ENCODE data around the gene KLF4.
"Not testable (repeated sequence)": the region's sequence is repeated elsewhere in the genome, so short reads cannot be mapped to it uniquely, and the experiment has no call there.

Gene KLF4

DNA sequence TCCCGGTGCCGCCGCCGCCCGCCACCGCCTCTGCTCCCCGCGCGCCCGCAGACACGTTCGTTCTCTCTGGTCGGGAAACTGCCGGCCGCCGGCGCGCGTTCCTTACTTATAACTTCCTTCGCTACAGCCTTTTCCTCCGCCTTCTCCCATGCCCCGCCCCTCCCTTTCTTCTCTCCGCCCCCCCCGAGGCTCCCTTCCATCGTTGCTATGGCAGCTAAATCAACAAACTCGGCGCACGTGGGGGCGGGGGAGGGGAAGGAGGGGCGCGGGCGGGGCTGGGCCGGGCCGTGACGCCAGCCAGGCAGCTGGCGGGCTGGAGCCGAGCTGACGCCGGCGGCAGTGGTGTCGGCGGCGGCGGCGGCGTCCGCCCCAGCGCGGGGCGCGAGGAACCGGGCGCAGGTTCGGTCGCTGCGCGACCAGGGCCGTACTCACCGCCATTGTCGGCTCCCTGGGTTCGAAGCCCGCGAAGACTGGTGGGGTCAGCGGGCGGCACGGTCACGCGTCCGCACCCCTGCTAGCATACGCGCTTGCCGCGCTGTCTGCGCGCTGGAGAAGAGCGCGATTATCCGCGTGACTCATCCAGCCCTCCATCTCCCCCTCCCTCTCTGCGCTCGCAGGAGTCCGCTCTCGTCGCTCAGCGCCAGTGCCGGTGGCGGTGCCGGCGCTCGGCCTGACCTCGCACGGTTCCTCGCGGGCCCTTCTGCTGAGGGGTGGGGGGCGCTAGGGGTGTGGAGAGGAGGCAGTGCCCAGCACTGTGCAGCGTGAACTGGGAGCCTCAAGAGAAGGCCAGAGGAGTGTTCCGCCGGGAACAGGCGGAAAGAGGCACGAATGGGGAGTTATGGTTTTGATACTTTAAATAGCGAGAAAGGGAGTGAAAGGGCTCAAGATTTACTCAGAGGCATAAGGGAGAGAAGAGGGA lies at the start of gene KLF4:
TSS of gene KLF4 (minus strand) at position 83 of the 919 bp plus-strand sequence. CDS start 597 bp downstream, outside the sequence.
- peak; percentile 92 for DNase-seq (ENCODE audit: low spot score)

DNA sequence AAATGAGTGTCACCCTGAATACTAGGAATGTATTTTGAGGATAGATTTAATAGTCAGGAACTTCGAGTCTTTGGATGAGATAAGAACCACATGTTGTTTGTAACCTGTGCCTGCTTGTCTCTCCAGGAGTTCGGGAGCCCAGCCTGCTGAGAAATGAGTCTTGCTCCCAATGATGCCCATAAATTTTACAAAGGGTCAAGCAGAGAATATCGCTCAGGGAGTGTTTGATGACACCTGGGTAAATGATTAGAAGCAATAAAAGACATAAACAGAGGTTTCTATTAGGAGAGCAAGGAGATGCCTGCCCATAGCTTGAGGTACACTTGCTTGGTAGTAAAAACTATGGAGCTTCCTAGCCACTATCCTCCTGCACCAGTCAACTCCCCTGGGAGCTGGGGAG lies 46.9 kb upstream of the KLF4 start:
- no peak for DNase-seq (ENCODE audit: low spot score)

DNA sequence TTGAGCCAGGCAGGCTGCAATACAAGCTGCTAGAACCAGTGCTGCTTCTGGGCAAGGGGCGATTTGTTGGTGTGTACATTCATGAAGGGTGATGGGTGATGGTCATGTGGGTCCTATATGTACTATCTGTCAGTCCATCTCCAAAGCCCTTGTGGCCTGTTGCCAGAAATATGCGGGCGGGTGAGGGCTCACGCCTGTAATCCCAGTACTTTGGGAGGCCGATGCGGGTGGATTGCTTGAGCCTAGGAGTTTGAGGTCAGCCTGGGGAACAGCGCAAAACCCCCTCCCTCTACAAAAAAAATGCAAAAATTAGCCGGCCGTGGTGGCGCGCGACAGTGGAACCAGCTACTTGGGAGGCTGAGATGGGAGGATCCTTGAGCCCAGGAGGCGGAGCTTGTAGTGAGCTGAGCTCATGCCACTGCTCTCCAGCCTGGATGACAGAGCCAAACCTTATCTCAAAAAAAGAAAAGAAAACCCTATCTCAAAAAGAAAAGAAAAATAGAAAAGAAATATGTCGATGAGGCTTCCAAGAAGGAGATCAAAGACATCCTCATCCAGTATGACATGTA lies 45.0 kb upstream of the KLF4 start:
- no peak for DNase-seq (ENCODE audit: low spot score)

DNA sequence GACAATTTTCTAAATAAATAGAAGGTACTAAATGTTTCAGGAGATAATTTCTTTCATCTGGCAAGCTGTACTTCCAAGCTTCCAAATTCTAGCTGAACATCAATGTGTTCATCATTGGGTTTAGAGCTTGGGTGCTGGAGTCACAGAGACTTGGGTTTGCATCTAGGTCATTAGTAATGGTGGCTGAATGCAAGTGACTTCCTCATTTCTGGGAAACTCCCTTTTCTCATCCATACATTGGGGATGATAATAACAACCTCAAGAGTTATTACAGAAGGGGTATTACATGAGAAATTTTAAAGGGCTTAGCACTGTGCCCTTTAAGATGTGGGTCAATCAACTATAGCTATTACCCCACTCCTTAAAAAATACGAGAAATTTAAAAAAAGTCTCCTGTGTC lies 41.1 kb upstream of the KLF4 start:
- DNase-seq (ENCODE audit: low spot score): no peak

DNA sequence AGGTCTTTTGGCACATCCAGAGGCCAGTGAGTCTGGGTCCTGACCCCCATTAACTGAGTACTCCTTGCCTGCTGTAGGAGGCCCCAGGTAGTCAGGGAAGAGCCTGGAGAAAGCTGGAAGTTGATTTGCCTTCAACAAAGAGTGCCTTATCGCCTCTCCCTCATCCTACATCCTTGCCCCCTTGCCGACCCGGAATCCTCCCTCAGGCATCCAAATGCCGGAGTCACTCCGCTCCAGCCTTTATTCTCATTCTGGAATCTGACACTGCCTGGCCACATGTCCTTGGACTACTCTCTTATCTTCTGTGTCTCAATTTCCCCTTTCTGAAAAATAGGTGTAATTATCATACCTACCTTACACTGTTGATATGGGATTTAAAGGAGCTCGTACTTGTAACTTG lies 39.1 kb upstream of the KLF4 start:
- DNase-seq (ENCODE audit: low spot score): no peak

DNA sequence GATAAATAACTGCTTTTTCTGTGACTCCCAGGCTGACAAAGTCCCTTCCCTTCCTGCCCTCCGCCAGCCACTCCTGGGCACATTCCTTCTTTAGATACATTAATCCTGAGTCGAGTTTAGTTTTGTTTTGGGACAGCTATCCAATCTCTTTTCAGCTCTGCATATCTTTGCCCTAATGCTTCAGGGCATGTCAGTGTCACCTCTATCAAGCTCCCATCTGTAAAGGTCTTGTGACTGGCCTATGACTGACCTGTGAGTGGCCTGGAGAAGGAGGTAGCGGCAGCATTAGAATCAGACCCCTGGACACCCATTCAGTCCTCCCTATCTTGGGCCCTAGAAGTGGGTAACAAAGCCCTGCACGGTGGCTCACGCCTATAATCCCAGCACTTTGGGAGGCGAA lies 34.0 kb upstream of the KLF4 start:
- no peak for DNase-seq (ENCODE audit: low spot score)

DNA sequence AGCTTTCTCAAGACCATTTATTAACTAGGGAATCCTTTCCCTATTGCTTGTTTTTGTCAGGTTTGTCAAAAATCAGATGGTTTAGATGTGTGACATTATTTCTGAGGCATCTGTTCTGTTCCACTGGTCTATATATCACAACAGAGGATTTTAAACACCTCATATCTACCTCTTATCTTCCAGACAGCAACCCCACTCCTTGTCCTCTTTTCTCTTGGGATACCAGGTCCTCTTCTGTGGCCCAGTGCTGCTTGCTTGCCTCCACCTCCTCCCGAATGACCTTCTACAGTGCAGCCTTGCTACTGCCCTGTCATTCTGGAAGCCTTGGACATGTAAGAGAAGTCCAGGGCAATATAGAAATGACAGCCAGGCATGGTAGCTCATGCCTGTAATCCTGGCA lies 30.6 kb upstream of the KLF4 start:
- no peak for DNase-seq (ENCODE audit: low spot score)

DNA sequence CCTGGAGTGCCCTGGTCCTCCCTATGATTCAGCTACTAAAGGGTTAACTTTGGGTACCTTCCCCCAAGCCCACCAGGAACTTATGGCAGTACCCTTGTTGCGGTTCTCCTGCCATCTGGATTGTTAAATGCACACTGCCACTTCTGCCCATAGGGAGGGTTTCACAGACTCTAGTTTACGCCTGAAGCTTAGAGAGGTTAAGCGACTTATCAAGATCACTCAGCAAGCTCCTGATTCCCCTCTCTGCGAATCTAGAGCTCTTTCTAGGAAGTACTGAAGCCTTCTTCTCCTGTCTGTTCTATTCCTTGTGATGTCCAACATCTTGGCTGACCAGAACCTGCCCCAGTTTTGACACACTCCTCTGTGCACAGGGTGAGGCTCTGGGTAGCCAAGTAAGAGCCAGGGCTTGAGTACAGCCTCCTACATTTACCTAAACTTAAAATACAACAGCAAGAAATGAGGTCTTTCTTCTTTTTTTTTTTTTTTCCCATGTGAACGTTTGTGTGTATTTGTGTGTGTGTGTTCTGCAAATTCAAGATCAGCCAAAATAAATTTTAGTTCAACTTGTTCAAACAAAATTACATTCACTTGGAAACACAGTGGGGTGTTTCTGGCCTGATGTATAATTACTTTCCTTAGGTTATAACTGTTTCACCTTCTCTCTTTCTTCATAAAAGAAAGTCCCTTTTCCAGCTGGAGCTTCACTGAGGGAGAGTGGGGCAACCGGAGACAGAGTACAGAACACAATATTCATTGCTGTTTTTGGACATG lies 28.7 kb upstream of the KLF4 start:
- DNase-seq (ENCODE audit: low spot score): no peak

DNA sequence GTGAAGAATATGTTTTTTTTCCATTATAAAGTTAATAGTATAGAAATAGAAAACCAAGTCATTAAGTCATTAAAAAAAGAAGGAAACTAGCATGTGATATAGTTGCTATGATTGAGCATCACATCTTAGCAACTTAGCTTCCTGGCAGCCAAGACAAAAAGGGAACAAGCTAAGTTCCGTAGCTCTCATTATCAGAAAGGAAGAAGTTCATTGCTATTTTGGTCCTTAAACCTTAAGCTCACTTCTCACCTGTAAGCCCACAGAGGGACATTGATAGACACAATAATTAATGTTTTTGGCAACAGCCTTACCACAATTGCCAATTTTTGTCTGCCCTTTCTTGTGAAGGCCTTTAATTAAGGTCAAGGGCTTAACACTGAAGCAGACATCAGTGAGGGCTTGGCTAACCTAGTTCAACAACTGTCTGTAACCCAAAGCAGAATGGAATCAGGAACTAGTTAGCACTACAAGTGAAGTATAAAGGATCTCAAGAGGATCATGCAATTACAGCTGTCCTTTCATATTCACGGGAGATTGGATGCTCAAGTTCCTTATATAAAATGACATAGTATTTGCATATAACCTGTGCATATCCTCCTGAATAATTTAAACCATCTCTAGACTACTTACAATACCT lies 24.0 kb upstream of the KLF4 start:
- no peak for DNase-seq (ENCODE audit: low spot score)

DNA sequence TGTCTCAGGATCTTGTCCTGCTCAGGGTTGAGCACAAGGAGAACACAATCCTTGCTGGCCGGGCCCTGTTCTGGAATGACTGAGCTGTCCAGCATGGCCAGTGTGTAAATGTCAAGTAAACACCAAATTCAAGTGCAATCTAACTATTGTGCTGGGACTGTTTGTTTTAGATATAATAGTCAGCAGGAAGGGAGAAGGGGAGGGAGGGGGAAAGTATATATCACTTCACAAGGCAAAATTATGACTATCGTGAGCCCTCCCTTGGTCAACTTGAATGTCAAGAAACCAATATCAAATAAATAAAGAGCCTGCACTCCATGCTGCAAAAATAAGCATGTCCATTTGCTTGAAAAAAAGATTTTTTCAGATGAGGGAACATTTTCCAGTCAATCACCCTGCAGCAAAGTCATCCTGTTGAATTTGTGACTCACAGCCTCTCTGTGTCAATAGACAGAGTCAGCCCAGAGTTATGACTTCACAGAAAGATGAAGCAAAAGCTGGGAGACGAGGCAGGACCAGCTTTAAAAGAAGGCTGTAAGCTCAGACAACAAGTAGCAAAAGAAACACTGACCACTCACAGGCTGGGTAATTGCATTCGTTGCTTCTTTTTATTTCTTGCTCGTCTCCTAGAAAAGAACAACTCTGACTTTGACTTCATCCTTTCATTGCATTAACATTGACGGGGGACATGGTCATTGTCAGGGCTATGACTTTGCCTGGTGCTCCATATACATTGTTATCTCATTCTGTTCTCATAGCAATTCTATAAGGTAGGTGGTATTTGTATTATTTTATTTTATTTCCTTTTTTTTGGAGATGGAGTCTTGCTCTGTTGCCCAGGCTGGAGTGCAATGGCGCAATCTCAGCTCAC lies 15.3 kb upstream of the KLF4 start:
- peak; percentile 16 for DNase-seq (ENCODE audit: low spot score)

DNA sequence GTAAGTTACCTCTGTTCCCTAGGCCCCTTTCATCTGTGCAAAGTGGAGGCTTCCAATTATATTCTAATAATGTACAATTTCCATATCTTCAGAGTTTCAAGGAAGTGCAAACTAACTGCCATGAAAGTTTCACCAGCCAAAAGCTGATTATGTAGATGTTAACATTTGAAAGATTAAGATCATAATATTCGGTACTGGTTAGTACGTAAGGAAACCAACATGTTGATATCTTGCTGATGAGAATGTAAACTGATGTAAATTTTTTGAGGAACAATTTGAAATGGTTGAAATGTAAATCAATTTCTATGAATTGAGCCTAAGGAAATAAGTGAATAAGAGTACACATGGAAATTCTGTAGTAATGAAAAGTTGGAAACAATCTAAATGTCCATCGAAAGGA lies 12.9 kb upstream of the KLF4 start:
- DNase-seq (ENCODE audit: low spot score): no peak

DNA sequence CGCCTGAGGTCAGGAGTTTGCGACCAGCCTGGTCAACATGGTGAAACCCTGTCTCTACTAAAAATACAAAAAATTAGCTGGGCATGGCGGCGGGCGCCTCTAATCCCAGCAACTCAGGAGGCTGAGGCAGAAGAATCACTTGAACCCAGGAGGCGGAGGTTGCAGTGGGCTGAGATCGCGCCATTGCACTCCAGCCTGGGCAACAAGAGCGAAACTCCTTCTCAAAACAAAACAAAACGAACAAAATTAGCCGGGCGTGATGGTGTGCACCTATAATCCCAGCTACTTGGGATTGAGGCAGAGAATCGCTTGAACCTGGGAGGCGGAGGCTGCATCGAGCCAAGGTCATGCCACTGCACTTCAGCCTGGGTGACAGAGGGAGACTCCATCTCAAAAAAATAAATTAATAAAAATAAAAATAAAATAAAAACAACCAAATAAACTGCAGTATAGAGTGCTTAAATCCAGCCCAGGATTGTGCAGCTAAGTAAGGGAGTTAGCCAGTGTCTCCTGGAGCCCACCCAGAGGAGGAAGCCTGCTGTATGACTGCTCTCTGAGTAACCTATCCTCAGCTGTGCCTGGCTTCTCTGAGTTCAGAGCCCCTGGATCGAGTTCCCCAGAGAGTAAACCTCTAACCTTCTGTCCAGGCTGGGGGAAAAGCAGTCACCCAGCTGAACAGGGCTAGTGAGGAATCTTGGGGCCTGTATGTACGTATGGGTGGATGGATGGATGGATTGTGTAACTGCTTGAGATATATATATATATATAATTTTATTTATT lies 11.0 kb upstream of the KLF4 start:
- DNase-seq (ENCODE audit: low spot score): not testable (repeated sequence)

DNA sequence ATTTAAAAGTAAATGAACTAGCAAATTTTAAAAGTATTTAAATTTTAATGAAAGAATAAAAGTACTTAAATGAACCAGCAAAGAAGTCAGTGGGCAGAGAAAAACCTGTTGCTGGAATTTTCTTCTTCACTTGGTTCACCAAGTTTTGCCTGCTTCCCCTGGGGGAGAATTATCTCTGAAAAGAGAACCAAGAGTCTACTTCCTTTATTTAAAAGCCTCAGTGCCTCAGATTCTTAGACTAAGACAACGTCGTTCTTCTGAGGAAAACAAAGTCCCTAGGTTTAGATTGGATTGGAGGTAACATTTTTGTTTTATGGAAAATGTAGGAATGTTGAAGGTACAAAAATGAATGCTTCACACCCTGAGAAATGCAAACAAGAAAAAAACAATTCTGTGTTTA lies 7.4 kb upstream of the KLF4 start:
- no peak for DNase-seq (ENCODE audit: low spot score)

DNA sequence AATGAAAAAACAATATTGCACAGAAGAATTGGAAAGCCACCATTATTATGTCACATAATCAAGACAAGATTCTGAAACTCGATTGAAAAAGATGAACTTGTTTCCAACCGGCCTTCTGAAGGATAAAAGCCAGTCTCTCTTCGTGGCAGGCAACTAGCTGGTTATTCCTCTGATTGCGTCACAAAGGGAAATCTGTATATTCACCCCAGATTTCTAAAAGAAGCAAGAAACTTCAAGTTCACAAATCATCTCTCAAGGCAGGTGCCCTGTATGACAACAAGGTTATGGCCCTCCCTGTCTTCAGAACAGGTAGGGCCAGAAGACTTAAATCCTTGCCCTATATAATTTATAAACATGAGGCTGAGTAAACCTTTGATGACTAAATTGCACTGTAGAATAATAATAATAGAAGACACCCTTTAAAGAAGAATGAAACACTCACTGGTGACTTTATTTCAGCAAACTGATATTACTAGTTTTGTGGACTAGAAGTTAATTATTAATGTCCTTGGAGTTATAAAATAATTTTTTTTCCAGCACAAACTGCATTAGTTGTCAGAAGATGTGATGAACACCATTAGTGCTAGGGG lies 2.9 kb upstream of the KLF4 start:
- DNase-seq (ENCODE audit: low spot score): no peak

DNA sequence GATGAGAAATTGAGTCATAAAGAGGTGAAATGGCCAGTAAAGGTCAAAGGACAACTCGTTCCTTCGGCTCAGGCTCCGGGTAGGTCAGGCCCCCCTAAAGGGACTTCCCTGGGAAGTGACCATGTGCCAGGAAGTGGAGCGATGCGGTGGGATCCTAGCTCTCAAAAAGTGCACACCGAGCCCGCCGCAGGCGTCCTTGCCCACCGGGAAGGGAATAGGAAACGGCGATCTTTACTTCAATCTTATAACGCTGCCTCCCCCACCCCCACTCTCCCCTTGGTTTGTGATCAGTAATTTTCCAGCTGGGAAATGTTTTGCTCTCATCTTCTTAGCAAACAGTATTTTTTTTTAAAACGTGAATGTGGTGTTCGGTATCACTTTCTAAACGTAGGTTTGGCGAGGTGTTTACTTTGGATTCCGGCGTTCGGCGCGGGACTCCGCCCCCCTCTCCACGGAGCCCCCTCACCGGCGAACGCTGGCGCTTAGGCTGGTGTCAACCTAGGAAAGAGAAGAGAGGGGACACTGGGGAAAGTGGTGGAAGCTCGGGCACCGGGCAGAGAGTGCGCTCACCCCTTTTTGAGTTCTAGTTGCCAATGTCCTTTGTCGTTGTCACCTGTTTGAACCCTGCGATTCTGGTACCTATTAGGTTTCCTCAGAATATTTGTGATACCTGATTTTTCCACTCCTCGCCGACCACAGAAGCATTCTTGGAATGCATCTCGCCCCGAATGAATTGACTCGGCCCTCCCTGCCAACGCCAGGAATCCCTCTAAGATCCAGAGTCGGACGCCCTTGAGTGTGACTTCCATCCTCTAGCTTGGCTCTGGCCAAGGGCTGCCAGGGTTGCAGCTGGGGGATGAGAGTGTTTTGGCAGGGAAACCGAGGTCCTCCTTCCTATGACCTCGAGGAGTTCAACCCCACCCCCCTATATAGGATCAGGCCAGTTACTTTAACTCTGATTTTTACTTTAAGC lies 1.8 kb upstream of the KLF4 start:
- no peak for DNase-seq (ENCODE audit: low spot score)

DNA sequence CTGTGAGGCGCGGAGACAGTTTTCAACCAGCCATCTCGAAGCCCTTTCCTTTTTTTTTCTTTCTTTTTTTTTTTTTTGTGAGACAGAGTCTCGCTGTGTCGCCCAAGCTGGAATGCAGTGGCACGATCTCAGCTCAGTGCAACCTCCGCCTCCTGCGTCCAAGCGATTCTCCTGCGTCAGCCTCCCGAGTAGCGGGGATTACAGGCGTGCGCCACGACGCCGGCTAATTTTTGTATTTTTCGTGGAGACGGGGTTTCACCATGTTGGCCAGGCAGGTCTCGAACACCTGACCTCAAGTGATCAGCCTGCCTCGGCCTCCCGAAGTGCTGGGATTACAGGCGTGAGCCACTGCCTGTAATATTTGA lies 1.0 kb upstream of the KLF4 start:
- DNase-seq (ENCODE audit: low spot score): not testable (repeated sequence)

DNA sequence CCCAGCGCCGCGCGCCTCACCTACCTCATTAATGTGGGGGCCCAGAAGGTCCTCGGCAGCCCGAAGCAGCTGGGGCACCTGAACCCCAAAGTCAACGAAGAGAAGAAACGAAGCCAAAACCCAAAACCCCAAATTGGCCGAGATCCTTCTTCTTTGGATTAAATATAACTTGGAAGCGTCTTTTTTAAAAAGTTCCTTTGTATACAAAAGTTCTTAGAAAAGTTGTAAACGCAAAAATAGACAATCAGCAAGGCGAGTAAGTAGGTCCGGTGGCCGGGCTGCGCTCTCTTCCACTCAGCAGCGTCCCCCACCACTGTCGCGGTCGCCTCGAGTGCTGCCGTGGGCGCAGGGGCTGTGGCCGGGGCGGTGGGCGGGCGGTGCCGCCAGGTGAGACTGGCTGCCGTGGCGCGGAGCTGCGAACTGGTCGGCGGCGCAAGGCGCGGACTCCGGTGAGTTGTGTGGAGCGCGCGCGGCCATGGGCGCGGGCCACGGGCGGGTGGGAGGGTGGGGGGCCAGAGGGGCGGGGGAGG lies 360 bp downstream of the KLF4 start:
- DNase-seq (ENCODE audit: low spot score): no peak

DNA sequence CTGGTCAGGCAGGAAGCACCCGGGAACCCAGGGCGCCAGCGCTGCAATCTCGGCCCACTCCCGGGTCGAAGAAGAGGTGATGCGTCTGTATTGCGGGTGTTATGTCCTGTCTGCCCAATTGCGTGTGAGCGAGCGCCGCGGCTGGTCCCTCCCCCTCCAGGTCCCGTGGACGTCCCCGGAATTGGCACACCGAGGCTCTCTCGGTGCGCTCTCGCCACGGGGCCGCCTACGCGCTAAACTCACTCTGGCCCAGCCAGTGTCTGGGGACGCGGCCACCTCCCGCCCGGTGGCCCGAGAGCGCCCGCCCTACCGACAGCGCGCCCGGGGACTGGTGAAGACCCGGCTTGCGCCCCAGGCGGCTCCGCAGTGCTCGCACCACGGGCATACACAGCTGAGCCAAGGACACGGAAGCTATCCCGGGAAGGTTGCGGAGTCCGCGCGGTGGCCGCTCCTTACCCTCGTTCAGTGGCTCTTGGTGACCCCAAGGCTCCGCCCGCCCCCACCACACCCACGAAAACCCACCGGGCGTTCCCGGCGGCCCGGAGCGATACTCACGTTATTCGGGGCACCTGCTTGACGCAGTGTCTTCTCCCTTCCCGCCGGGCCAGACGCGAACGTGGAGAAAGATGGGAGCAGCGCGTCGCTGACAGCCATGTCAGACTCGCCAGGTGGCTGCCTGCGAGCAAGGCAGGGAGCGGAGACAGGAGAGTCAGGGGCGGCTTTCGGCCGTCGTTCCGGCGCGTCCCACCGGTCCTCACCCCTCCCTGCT lies 1.0 kb downstream of the KLF4 start:
- peak; percentile 56 for DNase-seq (ENCODE audit: low spot score)

Data from SW480 (cell line).